K562 (cell line): ENCODE results near the gene TBX10. TPM values are rescaled to one million over a fixed set of nuclear protein-coding genes. Genes with fewer than 3 reads are reported as not detected.

Source experiments
- CBX3 ChIP-seq, 2 experiments: IDR thresholded peaks; 1 replicate in 1 of 2; 2 replicates in 1 of 2; pipeline ENCODE4 v1.6.1; 2012; ENCODE audit warnings: inconsistent platforms in 2 of 2, low read length in 2 of 2, borderline replicate concordance in 1 of 2, control low read depth in 1 of 2
- CCAR2 ChIP-seq: fragments of 200-400 bp; formaldehyde crosslinking; IDR thresholded peaks from 2 replicates; pipeline ENCODE4 v1.6.1; 2017; ENCODE audit warnings: mild to moderate bottlenecking, low read depth, low read length
- NONO ChIP-seq, 2 experiments: fragments of 200-400 bp in 1 of 2; fragments of 450-650 bp in 1 of 2; formaldehyde crosslinking in 1 of 2; IDR thresholded peaks; 2 replicates each; pipeline ENCODE4 v1.6.1; 2017; ENCODE audit warnings: low read depth in 2 of 2, mild to moderate bottlenecking in 2 of 2, moderate library complexity in 2 of 2, low read length in 1 of 2
- PHF21A ChIP-seq: fragments of 450-650 bp; IDR thresholded peaks from 2 replicates; pipeline ENCODE4 v1.6.1; 2017; ENCODE audit warnings: low read depth, borderline replicate concordance
- RFX5 ChIP-seq: IDR thresholded peaks from 2 replicates; pipeline ENCODE4 v1.6.1; 2011; ENCODE audit warnings: low read depth, mild to moderate bottlenecking, improper control_type of control experiment, low read length
- SMARCB1 ChIP-seq: IDR thresholded peaks from 2 replicates; pipeline ENCODE4 v1.6.1; 2011; ENCODE audit warnings: improper control_type of control experiment, low read depth; ENCODE audit not compliant: insufficient read length
- ZNF41 ChIP-seq: fragments of 250-450 bp; sonication (Bioruptor Pico); conservative IDR thresholded peaks from 2 replicates; pipeline ENCODE4 v1.4.0; 2020; ENCODE audit warnings: mild to moderate bottlenecking
- polyA plus RNA-seq, 8 experiments: library from polyadenylated mRNA; depleted of rRNA in 4 of 8; stranded (reverse) in 5 of 8; unstranded in 3 of 8; fragments of >200 nt; fragmentation: Nextera tagmentation in 2 of 8; fragmentation: Illumina TruSeq in 1 of 8; extraction: Ambion mirVana in 2 of 8; extraction: Trizol in 1 of 8; gene quantifications; 2 replicates each; pipeline versions ENCODE4 v1.2.1 to v1.2.3, GENCODE V29; 2011 to 2014; ENCODE audit warnings: inconsistent platforms in 1 of 8, missing spikeins in 1 of 8
- total RNA-seq, 7 experiments: library from RNA; depleted of rRNA in 6 of 7; stranded (reverse); fragments of >200 nt in 6 of 7; fragmentation: Illumina TruSeq in 2 of 7; extraction: Trizol in 2 of 7; gene quantifications; 2 replicates each; pipeline versions ENCODE4 v1.2.1 to v1.2.3, GENCODE V29; 2011 to 2021; ENCODE audit warnings: low replicate concordance in 1 of 7
- TF ChIP-seq, protein P1 (sequence below): fragments of 450-650 bp; IDR thresholded peaks from 2 replicates; pipeline ENCODE4 v1.6.1; 2017; ENCODE audit warnings: antibody characterized with exemption, mild to moderate bottlenecking
- TF ChIP-seq, protein P2 (sequence below): sonication (generic); formaldehyde crosslinking; IDR thresholded peaks from 2 replicates; pipeline ENCODE4 v1.8.0; 2022; ENCODE audit warnings: mild to moderate bottlenecking, missing genetic modification reagents, borderline replicate concordance
- TF ChIP-seq, protein P3 (sequence below): fragments of 250-450 bp; sonication (Bioruptor Pico); IDR thresholded peaks from 2 replicates; pipeline ENCODE4 v1.5.0; 2020; ENCODE audit warnings: mild to moderate bottlenecking, borderline replicate concordance
- TF ChIP-seq, protein P4 (sequence below): sonication (generic); formaldehyde crosslinking; IDR thresholded peaks from 2 replicates; pipeline ENCODE4 v1.8.0; 2022; ENCODE audit warnings: missing genetic modification reagents, mild to moderate bottlenecking, moderate library complexity, borderline replicate concordance
- TF ChIP-seq, protein P5 (sequence below): fragments of 250-450 bp; sonication (Bioruptor Pico); IDR thresholded peaks from 2 replicates; pipeline ENCODE4 v1.5.0; 2021; ENCODE audit warnings: mild to moderate bottlenecking, moderate library complexity

Gene TBX10
- total and polyA plus RNA-seq, 9 of the 15 experiments (the other 6 are each of a cell fraction or from before 2014, with no cell fraction given) = not detected

DNA sequence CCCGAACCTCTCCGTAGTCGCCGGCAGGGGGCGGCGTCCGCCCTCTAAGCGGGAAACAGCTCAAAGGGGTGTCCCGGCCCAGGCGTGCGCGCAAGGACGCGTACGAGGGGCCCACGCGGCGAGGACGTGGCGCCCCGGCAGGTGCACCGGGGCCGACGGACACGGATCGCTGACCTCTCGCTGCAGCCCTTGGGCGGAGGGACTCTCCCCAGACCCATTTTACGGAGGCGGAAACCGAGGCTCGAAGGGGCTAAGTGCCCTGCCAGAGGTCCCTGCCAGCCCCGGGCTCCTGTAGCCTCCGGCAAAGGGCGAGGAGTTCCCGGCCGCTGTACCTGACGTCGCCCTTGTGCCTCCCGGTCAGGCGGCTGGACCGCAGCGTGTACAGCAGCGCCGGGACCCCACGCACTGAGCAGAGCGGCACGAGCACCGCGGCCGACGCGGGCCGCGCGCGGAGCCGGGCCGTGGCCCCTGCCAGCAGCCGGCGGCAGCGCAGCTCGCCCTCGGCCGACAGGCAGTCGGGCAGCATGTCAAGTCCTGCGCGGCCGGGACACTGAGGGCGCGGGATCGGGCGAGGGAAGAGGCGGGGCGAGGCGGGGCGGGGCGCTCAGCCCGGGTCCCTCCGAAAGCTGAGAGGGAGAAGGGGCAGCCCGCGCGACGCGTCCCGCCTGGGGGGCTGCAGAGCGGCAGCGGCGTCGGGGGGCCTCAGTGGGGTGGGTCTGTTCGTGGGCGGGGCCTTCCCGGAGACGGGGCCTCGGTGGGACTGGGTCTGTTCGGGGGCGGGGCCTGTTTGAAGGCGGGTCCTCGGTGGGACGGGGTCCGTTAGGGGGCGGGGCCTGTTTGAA, 10.0 kb downstream of the TBX10 start, which contains the start of gene NUDT8 (continued):
- peak in 1 of 2 experiments; percentile 79; a peak in 2 of 3 replicates for TF ChIP-seq CBX3 (IDR thresholded peaks at IDR 0.05; ENCODE audit: borderline replicate concordance in 1 of 2, low read length in 2 of 2)
- TF ChIP-seq, protein P1, sequence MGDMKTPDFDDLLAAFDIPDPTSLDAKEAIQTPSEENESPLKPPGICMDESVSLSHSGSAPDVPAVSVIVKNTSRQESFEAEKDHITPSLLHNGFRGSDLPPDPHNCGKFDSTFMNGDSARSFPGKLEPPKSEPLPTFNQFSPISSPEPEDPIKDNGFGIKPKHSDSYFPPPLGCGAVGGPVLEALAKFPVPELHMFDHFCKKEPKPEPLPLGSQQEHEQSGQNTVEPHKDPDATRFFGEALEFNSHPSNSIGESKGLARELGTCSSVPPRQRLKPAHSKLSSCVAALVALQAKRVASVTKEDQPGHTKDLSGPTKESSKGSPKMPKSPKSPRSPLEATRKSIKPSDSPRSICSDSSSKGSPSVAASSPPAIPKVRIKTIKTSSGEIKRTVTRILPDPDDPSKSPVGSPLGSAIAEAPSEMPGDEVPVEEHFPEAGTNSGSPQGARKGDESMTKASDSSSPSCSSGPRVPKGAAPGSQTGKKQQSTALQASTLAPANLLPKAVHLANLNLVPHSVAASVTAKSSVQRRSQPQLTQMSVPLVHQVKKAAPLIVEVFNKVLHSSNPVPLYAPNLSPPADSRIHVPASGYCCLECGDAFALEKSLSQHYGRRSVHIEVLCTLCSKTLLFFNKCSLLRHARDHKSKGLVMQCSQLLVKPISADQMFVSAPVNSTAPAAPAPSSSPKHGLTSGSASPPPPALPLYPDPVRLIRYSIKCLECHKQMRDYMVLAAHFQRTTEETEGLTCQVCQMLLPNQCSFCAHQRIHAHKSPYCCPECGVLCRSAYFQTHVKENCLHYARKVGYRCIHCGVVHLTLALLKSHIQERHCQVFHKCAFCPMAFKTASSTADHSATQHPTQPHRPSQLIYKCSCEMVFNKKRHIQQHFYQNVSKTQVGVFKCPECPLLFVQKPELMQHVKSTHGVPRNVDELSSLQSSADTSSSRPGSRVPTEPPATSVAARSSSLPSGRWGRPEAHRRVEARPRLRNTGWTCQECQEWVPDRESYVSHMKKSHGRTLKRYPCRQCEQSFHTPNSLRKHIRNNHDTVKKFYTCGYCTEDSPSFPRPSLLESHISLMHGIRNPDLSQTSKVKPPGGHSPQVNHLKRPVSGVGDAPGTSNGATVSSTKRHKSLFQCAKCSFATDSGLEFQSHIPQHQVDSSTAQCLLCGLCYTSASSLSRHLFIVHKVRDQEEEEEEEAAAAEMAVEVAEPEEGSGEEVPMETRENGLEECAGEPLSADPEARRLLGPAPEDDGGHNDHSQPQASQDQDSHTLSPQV = peak; percentile 77
- TF ChIP-seq, protein P2, sequence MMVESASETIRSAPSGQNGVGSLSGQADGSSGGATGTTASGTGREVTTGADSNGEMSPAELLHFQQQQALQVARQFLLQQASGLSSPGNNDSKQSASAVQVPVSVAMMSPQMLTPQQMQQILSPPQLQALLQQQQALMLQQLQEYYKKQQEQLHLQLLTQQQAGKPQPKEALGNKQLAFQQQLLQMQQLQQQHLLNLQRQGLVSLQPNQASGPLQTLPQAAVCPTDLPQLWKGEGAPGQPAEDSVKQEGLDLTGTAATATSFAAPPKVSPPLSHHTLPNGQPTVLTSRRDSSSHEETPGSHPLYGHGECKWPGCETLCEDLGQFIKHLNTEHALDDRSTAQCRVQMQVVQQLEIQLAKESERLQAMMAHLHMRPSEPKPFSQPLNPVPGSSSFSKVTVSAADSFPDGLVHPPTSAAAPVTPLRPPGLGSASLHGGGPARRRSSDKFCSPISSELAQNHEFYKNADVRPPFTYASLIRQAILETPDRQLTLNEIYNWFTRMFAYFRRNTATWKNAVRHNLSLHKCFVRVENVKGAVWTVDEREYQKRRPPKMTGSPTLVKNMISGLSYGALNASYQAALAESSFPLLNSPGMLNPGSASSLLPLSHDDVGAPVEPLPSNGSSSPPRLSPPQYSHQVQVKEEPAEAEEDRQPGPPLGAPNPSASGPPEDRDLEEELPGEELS = peak; percentile 96
- TF ChIP-seq SMARCB1 = no peak
- peak; percentile 65 to 69; a peak in 3 of 4 replicates for TF ChIP-seq NONO (IDR thresholded peaks at IDR 0.05; ENCODE audit: low read depth in 2 of 2, low read length in 1 of 2)
- TF ChIP-seq, protein P3, sequence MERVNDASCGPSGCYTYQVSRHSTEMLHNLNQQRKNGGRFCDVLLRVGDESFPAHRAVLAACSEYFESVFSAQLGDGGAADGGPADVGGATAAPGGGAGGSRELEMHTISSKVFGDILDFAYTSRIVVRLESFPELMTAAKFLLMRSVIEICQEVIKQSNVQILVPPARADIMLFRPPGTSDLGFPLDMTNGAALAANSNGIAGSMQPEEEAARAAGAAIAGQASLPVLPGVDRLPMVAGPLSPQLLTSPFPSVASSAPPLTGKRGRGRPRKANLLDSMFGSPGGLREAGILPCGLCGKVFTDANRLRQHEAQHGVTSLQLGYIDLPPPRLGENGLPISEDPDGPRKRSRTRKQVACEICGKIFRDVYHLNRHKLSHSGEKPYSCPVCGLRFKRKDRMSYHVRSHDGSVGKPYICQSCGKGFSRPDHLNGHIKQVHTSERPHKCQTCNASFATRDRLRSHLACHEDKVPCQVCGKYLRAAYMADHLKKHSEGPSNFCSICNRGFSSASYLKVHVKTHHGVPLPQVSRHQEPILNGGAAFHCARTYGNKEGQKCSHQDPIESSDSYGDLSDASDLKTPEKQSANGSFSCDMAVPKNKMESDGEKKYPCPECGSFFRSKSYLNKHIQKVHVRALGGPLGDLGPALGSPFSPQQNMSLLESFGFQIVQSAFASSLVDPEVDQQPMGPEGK (CRISPR knock-in tag) = no peak
- TF ChIP-seq, protein P4, sequence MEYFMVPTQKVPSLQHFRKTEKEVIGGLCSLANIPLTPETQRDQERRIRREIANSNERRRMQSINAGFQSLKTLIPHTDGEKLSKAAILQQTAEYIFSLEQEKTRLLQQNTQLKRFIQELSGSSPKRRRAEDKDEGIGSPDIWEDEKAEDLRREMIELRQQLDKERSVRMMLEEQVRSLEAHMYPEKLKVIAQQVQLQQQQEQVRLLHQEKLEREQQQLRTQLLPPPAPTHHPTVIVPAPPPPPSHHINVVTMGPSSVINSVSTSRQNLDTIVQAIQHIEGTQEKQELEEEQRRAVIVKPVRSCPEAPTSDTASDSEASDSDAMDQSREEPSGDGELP = peak; percentile 84
- TF ChIP-seq, protein P5, sequence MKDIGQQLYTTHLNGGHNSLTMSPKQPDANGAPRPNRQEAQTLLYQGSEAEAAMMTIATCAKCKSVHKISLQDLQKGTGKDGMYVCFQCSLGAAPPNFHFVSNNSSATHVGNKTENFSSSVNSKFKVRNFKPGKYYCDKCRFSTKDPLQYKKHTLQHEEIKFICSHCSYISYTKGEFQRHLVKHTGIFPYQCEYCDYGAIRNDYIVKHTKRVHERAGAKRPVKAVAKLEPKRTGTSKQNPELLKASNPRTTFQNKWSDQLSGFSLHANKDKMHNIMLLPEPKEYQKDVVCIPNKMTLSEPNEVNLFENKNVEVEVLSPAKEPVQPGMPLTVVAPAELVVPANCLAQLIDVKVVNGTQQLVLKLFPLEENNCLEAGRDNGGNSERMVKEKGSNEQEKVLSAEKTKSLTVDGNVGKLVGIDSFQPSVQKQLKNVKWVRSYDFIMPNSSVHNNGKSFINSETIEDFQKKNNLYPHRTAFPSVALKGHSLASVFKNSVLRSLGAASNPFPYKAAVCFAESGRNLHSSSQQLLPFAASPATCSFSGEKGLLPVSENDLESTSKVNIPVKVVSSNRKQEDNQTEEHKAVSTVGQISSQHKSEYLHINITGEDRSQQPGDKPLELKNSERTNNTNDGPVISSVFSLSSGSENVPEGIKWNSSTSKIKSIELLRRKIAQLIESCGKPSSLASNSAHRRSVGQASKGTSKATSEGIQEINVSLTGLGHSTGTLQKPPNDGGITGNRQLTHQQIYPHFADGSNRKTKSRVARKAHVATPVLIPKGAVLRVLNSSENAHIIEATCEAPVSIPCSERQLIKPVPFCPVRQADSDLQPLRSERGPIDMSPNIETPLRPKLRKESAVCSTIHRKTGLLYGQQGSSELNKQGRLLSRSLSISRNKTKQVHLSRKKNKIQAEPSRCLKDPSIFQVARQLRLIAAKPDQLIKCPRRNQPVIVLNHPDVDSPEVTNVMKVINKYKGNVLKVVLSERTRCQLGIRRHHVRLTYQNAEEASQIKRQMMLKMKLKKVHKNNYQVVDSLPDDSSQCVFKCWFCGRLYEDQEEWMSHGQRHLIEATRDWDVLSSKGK (CRISPR knock-in tag) = no peak
- no peak for TF ChIP-seq RFX5
- no peak for TF ChIP-seq CCAR2
- TF ChIP-seq PHF21A = peak; percentile 85; the same call in 1 of the 2 replicates
- 0 out of 2 replicates have a peak, but pooled peaks have one; percentile 48 for TF ChIP-seq ZNF41 (CRISPR knock-in tag)
